Caco-2 (cell line): ENCODE data around the gene NRSN2. TPM values are rescaled to one million over a fixed set of nuclear protein-coding genes. Genes with fewer than 3 reads are reported as not detected.

Experiments
- BruUV-seq: library from RNA; stranded (reverse); fragments of 400-500 nt; replicated peaks from 2 replicates; lab custom pipeline; 2021; lab: Mats Ljungman, UMichigan
- CTCF ChIA-PET: fragments of 300-600 bp; sonication (Branson Sonifier 250); formaldehyde crosslinking; loops from one replicate; lab custom pipeline; 2022; ENCODE audit warnings: antibody characterized with exemption; lab: Charles Lee
- POLR2A ChIA-PET: fragments of 300-600 bp; sonication (Branson Sonifier 250); formaldehyde crosslinking; loops from one replicate; lab custom pipeline; 2022; ENCODE audit warnings: antibody characterized with exemption; lab: Charles Lee
- DNase-seq, 2 experiments: peaks; one replicate each; pipeline versions ENCODE4 v3.0.0 to v3.0.0-alpha.2; 2020 to 2022
- H3K27me3 ChIP-seq: replicated peaks from 2 replicates; pipeline ENCODE4 v1.6.0; 2011; ENCODE audit warnings: low read length; ENCODE audit not compliant: control insufficient read depth, insufficient read depth
- H3K36me3 ChIP-seq: 2 replicates; pipeline ENCODE4 v1.5.1; 2011; ENCODE audit warnings: low read length; ENCODE audit not compliant: control insufficient read depth, insufficient read depth
- H3K4me1 ChIP-seq: fragments of 250-450 bp; sonication (Bioruptor Pico); 2 replicates; pipeline ENCODE4 v1.5.1; 2020; ENCODE audit warnings: mild to moderate bottlenecking
- H3K4me3 ChIP-seq: 2 replicates; pipeline ENCODE4 v1.5.1; 2011; ENCODE audit warnings: low read depth, mild to moderate bottlenecking, control low read depth, low read length
- H3K9me3 ChIP-seq: fragments of 250-450 bp; sonication (Bioruptor Pico); 2 replicates; pipeline ENCODE4 v1.5.1; 2020; ENCODE audit warnings: mild to moderate bottlenecking, moderate library complexity
- H3K27ac Mint-ChIP-seq: one replicate; pipeline ENCODE4 v1.8.0; 2022; ENCODE audit warnings: mixed read lengths; ENCODE audit not compliant: unreplicated experiment
- H3K27me3 Mint-ChIP-seq: one replicate; pipeline ENCODE4 v1.8.0; 2022; ENCODE audit warnings: mixed read lengths; ENCODE audit not compliant: insufficient read depth, unreplicated experiment
- H3K36me3 Mint-ChIP-seq: one replicate; pipeline ENCODE4 v1.8.0; 2022; ENCODE audit warnings: mild to moderate bottlenecking, mixed read lengths; ENCODE audit not compliant: insufficient read depth, unreplicated experiment
- H3K4me1 Mint-ChIP-seq: one replicate; pipeline ENCODE4 v1.8.0; 2022; ENCODE audit warnings: low read depth, mixed read lengths; ENCODE audit not compliant: unreplicated experiment
- H3K4me3 Mint-ChIP-seq: one replicate; pipeline ENCODE4 v1.8.0; 2022; ENCODE audit warnings: mild to moderate bottlenecking, moderate library complexity, mixed read lengths; ENCODE audit not compliant: unreplicated experiment
- H3K9me3 Mint-ChIP-seq: one replicate; pipeline ENCODE4 v1.8.0; 2022; ENCODE audit warnings: mixed read lengths; ENCODE audit not compliant: unreplicated experiment
- intact Hi-C: fragments of 100-400 bp; cut with micrococcal nuclease; formaldehyde crosslinking; loops from one replicate; pipeline ENCODE4 v1.10.0; 2022; ENCODE audit not compliant: unreplicated experiment
- total RNA-seq: library from RNA; stranded (reverse); gene quantifications from 2 replicates; pipeline ENCODE4 v1.2.3, GENCODE V29; 2022
- TF ChIP-seq, protein P1 (sequence below), 2 experiments: fragments of 200-600 bp in 1 of 2; IDR thresholded peaks; 1 replicate in 1 of 2; 2 replicates in 1 of 2; pipeline versions ENCODE4 v1.5.1 to v1.8.0; 2011 to 2022; ENCODE audit warnings: antibody characterized with exemption in 1 of 2, control low read depth in 1 of 2, inconsistent platforms in 1 of 2, low read depth in 1 of 2, low read length in 1 of 2, mild to moderate bottlenecking in 1 of 2, moderate library complexity in 1 of 2; ENCODE audit not compliant: insufficient read depth in 1 of 2, severe bottlenecking in 1 of 2, unreplicated experiment in 1 of 2

Gene NRSN2
- total RNA-seq, 1 experiment from 2014 or later: 27.5 TPM

DNA sequence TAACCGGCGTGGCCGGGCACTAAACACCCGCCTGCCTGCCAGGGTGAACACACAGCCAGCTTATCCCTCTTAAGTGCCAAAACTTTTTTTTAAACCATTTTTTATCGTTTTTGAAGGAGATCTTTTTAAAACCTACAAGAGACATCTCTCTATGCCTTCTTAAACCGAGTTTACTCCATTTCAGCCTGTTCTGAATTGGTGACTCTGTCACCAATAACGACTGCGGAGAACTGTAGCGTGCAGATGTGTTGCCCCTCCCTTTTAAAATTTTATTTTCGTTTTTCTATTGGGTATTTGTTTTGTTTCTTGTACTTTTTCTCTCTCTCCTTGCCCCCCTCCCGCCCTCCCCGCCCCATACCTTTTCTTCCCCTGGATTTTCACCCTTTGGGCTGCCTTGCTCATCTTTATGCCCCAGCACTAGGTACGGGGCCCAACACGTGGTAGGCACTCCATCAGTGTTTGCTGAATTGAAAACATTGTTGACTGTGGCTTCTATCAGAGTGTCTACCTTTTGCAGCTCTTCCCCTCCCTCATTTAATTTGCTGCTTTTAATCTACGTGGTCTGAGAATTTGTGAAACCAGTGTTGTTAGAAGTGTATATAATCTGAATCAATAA is 48.0 kb upstream of the NRSN2 start:
- BruUV-seq: no TSS peak
- H3K9me3 ChIP-seq: no peaks in the 10 kb centered on the region
- CTCF ChIA-PET: interaction anchor here (1.2 kb wide), 1 partner anchor 32 kb away, joined by 3 read pairs; no protein-coding TSS in a partner anchor
- peak overlapping the region; percentile 95 for H3K4me3 Mint-ChIP-seq
- no peak for DNase-seq
- no peaks in the 10 kb centered on the region for H3K27me3 ChIP-seq
- H3K27ac Mint-ChIP-seq: peak overlapping the region; percentile 99
- intact Hi-C loops: no loop called here
- H3K27me3 Mint-ChIP-seq: no peaks in the 10 kb centered on the region
- peak overlapping the region; percentile 64 for H3K4me3 ChIP-seq
- H3K4me1 Mint-ChIP-seq: peaks cover 13% of the 10 kb centered on the region
- no peaks in the 10 kb centered on the region for H3K9me3 Mint-ChIP-seq
- POLR2A ChIA-PET: interaction anchor here (0.5 to 2.9 kb wide), 2 partner anchors 26 to 41 kb away, joined by 5 to 12 read pairs; partner anchors contain the start of gene SOX12
- TF ChIP-seq, protein P1, sequence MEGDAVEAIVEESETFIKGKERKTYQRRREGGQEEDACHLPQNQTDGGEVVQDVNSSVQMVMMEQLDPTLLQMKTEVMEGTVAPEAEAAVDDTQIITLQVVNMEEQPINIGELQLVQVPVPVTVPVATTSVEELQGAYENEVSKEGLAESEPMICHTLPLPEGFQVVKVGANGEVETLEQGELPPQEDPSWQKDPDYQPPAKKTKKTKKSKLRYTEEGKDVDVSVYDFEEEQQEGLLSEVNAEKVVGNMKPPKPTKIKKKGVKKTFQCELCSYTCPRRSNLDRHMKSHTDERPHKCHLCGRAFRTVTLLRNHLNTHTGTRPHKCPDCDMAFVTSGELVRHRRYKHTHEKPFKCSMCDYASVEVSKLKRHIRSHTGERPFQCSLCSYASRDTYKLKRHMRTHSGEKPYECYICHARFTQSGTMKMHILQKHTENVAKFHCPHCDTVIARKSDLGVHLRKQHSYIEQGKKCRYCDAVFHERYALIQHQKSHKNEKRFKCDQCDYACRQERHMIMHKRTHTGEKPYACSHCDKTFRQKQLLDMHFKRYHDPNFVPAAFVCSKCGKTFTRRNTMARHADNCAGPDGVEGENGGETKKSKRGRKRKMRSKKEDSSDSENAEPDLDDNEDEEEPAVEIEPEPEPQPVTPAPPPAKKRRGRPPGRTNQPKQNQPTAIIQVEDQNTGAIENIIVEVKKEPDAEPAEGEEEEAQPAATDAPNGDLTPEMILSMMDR (IDR thresholded peaks at IDR 0.05; ENCODE audit: insufficient read depth in 1 of 2, low read depth in 1 of 2, low read length in 1 of 2, severe bottlenecking in 1 of 2, unreplicated experiment in 1 of 2): no peak
- peaks cover 19% of the 10 kb centered on the region; the same call in 1 of the 2 replicates for H3K4me1 ChIP-seq
- peaks cover 4% of the 10 kb centered on the region for H3K36me3 ChIP-seq
- H3K36me3 Mint-ChIP-seq: peaks cover 32% of the 10 kb centered on the region

GRCh38 chr20:300345-300990 is 46.4 kb upstream of the NRSN2 start:
- Mint-ChIP-seq H3K27ac (no peak overlapping the region), H3K27me3 (no peaks in the 10 kb centered on the region), H3K4me3 (peak overlapping the region; percentile 95), H3K36me3 (peaks cover 32% of the 10 kb centered on the region), H3K4me1 (peaks cover 13% of the 10 kb centered on the region), H3K9me3 (no peaks in the 10 kb centered on the region)
- BruUV-seq: no TSS peak
- intact Hi-C loops: no loop called here
- Histone ChIP-seq H3K36me3 (peaks cover 4% of the 10 kb centered on the region), H3K27me3 (no peaks in the 10 kb centered on the region), H3K4me3 (no peak overlapping the region), H3K4me1 (peaks cover 19% of the 10 kb centered on the region; the same call in 1 of the 2 replicates), H3K9me3 (no peaks in the 10 kb centered on the region)
- ChIA-PET POLR2A (no interaction called here), CTCF (no interaction called here)
- no peak for DNase-seq
- TF ChIP-seq, protein P1 (IDR thresholded peaks at IDR 0.05; ENCODE audit: insufficient read depth in 1 of 2, low read depth in 1 of 2, low read length in 1 of 2, severe bottlenecking in 1 of 2, unreplicated experiment in 1 of 2): no peak

GRCh38 chr20:301886-302848 is 44.7 kb upstream of the NRSN2 start:
- ChIA-PET POLR2A (no interaction called here), CTCF (no interaction called here)
- H3K9me3 ChIP-seq: no peaks in the 10 kb centered on the region
- Mint-ChIP-seq H3K4me3 (no peak overlapping the region), H3K27ac (no peak overlapping the region), H3K36me3 (peaks cover 28% of the 10 kb centered on the region), H3K4me1 (peaks cover 6% of the 10 kb centered on the region), H3K9me3 (peaks cover 9% of the 10 kb centered on the region), H3K27me3 (no peaks in the 10 kb centered on the region)
- intact Hi-C loops: no loop called here
- no TSS peak for BruUV-seq
- TF ChIP-seq, protein P1 (IDR thresholded peaks at IDR 0.05; ENCODE audit: insufficient read depth in 1 of 2, low read depth in 1 of 2, low read length in 1 of 2, severe bottlenecking in 1 of 2, unreplicated experiment in 1 of 2): no peak
- peaks cover 4% of the 10 kb centered on the region for H3K36me3 ChIP-seq
- DNase-seq: no peak
- H3K4me1 ChIP-seq: peaks cover 10% of the 10 kb centered on the region; the same call in 1 of the 2 replicates
- no peak overlapping the region for H3K4me3 ChIP-seq
- no peaks in the 10 kb centered on the region for H3K27me3 ChIP-seq
